Mesendoderm (in vitro differentiated cells): ENCODE measurements around the gene ST8SIA1.
"Not testable (repeated sequence)": the region's sequence is repeated elsewhere in the genome, so short reads cannot be mapped to it uniquely, and the experiment has no call there.

Source experiments
- DNase-seq: peaks from one replicate; pipeline ENCODE4 v3.0.0; 2013
- H2AK5ac ChIP-seq: 2 replicates; pipeline ENCODE4 v1.6.1; 2013; ENCODE audit warnings: low read length, inconsistent platforms
- H2BK120ac ChIP-seq: 2 replicates; pipeline ENCODE4 v1.6.1; 2013; ENCODE audit warnings: low read depth, mild to moderate bottlenecking, low read length, moderate library complexity, mixed read lengths
- H2BK15ac ChIP-seq: replicated peaks from 2 replicates; pipeline ENCODE4 v1.6.1; 2013; ENCODE audit warnings: low read depth, mild to moderate bottlenecking, moderate library complexity
- H2BK5ac ChIP-seq: 2 replicates; pipeline ENCODE4 v1.6.1; 2013; ENCODE audit warnings: low read length, inconsistent platforms
- H3K18ac ChIP-seq: 2 replicates; pipeline ENCODE4 v1.6.1; 2013; ENCODE audit warnings: mild to moderate bottlenecking, low read length, mixed read lengths
- H3K23ac ChIP-seq: one replicate; pipeline ENCODE4 v1.6.1; 2013; ENCODE audit warnings: low read length
- H3K27ac ChIP-seq: 2 replicates; pipeline ENCODE4 v1.5.1; 2013; ENCODE audit warnings: low read depth, mild to moderate bottlenecking, inconsistent platforms, low read length, moderate library complexity
- H3K27me3 ChIP-seq: 2 replicates; pipeline ENCODE4 v1.6.1; 2013; ENCODE audit warnings: low read length, control low read depth, mild to moderate bottlenecking, inconsistent platforms; ENCODE audit not compliant: insufficient read depth, poor library complexity
- H3K36me3 ChIP-seq: 2 replicates; pipeline ENCODE4 v1.6.1; 2013; ENCODE audit warnings: low read length, inconsistent platforms; ENCODE audit not compliant: control insufficient read depth, insufficient read depth
- H3K4ac ChIP-seq: one replicate; pipeline ENCODE4 v1.6.1; 2013; ENCODE audit warnings: low read depth, mild to moderate bottlenecking, low read length, moderate library complexity
- H3K4me1 ChIP-seq: 2 replicates; pipeline ENCODE4 v1.6.1; 2013; ENCODE audit warnings: low read depth, low read length, inconsistent platforms; ENCODE audit not compliant: control insufficient read depth
- H3K4me2 ChIP-seq: 2 replicates; pipeline ENCODE4 v1.6.1; 2013; ENCODE audit warnings: low read length
- H3K4me3 ChIP-seq: 2 replicates; pipeline ENCODE4 v1.5.1; 2013; ENCODE audit warnings: mild to moderate bottlenecking, low read length
- H3K56ac ChIP-seq: one replicate; pipeline ENCODE4 v1.6.1; 2013; ENCODE audit warnings: low read length
- H3K79me1 ChIP-seq: 2 replicates; pipeline ENCODE4 v1.6.1; 2013; ENCODE audit warnings: low read length, inconsistent platforms
- H3K79me2 ChIP-seq: 2 replicates; pipeline ENCODE4 v1.6.1; 2013; ENCODE audit warnings: mild to moderate bottlenecking, low read length; ENCODE audit not compliant: control insufficient read depth, insufficient read depth
- H3K9ac ChIP-seq: 2 replicates; pipeline ENCODE4 v1.6.1; 2013; ENCODE audit warnings: low read length, inconsistent platforms
- H4K5ac ChIP-seq: one replicate; pipeline ENCODE4 v1.6.1; 2013; ENCODE audit warnings: low read length
- H4K8ac ChIP-seq: one replicate; pipeline ENCODE4 v1.6.1; 2013; ENCODE audit warnings: low read depth, mild to moderate bottlenecking, control low read depth, low read length, moderate library complexity
- WGBS: extraction: QIAGEN DNeasy Blood & Tissue Kit; methylation state at CpG from one replicate; pipeline ENCODE4 v1.1.7; 2013; ENCODE audit warnings: low lambda C conversion rate, missing lambda C conversion rate; ENCODE audit not compliant: insufficient coverage; ENCODE audit errors: extremely low coverage; 5-methylcytosine and 5-hydroxymethylcytosine counted together

ST8SIA1 gene

DNA sequence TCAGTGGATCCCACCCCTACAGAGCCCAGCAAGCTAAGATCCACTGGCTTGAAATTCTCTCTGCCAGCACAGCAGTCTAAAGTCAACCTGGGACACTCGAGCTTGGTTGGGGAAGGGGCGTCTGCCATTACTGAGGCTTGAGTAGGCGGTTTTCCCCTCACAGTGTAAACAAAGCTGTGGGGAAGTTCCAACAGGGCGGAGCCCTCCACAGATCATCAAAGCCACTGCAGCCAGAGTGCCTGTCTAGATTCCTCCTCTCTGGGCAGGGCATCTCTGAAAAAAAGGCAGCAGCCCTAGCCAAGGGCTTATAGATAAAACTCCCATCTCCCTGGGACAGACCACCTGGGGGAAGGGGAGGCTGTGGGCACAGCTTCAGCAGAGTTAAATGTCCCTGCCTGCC lies 187.8 kb downstream of the ST8SIA1 start:
- H3K27ac ChIP-seq, result not testable (repeated sequence)

More for the DNA sequence above, 187.8 kb downstream of the ST8SIA1 start:
- not testable (repeated sequence) for H3K79me2 ChIP-seq, H3K9ac ChIP-seq, H3K4me1 ChIP-seq, H3K18ac ChIP-seq, H4K5ac ChIP-seq, H2BK120ac ChIP-seq, DNase-seq, H3K4ac ChIP-seq, H3K56ac ChIP-seq, H3K4me3 ChIP-seq, H3K79me1 ChIP-seq, H2BK15ac ChIP-seq, H4K8ac ChIP-seq, H2AK5ac ChIP-seq, H2BK5ac ChIP-seq, H3K4me2 ChIP-seq, H3K36me3 ChIP-seq, H3K23ac ChIP-seq, H3K27me3 ChIP-seq
- no CpG with 5 or more reads among the region's 4 CpGs for WGBS
